Right hindlimb (tissue), 1 donor: ENCODE data around the gene SENP7.
"Not testable (repeated sequence)": the region's sequence is repeated elsewhere in the genome, so short reads cannot be mapped to it uniquely, and the experiment has no call there.

Experiments
- DNase-seq: peaks from one replicate; pipeline ENCODE4 v3.0.0-alpha.2; 2018

SENP7 gene

GRCh38 chr3:101512646-101513418 is at the start of gene SENP7:
Gene SENP7 (minus strand): TSS chr3:101513212. CDS start chr3:101513130, 82 bp downstream.
- DNase-seq = peak; percentile 90

GRCh38 chr3:101561630-101562328 is 48.8 kb upstream of the SENP7 start, which contains the start of gene TRMT10C:
Gene TRMT10C (plus strand): TSS chr3:101561868. CDS start chr3:101564782, 2,914 bp downstream.
- peak; percentile 95 for DNase-seq

- no peak for DNase-seq
Observed at GRCh38 chr3:101556064-101556463, 43.1 kb upstream of the SENP7 start.

DNA sequence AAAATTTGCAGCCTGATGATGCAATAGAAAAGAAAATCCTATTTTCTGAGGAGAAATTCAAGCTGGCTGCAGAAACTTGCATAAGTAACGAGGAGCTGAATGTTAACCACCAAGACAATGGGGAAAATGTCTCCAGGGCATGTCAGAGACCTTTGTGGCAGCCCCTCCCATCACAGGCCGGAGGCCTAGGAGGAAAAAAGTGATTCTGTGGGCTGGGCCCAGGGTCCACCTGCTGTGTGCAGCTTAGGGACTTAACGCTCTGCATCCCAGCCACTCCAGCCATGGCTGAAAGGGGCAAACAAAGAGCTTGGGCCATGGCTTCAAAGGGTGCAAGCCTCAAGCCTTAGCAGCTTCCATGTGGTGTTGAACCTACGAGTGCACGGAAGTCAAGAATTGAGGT is 40.4 kb upstream of the SENP7 start:
- not testable (repeated sequence) for DNase-seq

DNA sequence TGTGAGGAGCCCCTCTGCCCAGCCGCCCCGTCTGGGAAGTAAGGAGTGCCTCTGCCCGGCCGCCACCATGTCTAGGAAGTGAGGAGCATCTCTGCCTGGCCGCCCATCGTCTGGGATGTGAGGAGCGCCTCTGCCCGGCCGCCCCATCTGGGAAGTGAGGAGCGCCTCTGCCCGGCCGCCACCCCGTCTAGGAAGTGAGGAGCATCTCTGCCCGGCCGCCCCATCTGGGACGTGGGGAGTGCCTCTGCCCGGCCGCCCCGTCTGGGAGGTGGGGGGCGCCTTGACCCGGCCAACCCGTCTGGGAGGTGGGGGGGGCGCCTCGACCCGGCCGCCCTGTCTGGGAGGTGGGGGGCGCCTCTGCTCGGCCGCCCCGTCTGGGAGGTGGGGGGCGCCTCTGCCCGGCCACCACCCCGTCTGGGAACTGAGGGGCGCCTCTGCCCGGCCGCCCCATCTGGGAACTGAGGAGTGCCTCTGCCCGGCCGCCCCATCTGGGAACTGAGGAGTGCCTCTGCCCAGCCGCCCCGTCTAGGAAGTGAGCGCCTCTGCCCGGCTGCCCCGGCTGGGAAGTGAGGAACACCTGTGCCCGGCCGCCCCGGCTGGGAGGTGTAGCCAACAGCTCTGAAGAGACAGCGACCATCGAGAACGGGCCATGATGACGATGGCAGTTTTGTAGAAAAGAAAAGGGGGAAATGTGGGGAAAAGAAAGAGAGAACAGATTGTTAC is 38.5 kb upstream of the SENP7 start:
- not testable (repeated sequence) for DNase-seq

- no peak for DNase-seq
Observed at GRCh38 chr3:101549473-101549872, 36.5 kb upstream of the SENP7 start.

DNA sequence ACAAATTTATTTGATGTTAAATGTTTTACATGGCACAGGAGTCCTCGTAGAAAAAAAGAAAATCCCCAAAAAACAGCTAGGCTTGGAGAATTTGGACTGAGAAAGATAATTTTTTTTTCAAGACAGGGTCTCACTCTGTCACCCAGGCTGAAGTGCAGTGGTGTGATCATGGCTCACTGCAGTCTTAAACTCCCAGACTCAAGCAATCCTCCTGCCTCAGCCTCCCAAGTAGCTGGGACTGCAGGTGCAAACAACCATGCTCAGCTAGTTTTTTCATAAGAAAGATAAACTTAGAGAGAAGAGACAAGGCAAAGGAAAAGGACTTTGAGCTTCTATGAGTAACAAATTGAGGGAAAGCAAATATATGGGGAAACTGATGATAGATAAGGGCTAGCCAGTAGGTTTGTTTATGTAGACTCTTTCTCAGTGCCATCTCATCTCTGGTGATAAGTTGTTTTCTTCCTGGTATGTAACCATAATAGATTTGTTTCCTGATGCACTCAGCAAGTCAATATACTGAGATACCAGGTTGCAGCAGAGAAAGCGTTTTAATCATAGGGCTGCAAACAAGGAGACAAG is 35.6 kb upstream of the SENP7 start:
- no peak for DNase-seq

DNA sequence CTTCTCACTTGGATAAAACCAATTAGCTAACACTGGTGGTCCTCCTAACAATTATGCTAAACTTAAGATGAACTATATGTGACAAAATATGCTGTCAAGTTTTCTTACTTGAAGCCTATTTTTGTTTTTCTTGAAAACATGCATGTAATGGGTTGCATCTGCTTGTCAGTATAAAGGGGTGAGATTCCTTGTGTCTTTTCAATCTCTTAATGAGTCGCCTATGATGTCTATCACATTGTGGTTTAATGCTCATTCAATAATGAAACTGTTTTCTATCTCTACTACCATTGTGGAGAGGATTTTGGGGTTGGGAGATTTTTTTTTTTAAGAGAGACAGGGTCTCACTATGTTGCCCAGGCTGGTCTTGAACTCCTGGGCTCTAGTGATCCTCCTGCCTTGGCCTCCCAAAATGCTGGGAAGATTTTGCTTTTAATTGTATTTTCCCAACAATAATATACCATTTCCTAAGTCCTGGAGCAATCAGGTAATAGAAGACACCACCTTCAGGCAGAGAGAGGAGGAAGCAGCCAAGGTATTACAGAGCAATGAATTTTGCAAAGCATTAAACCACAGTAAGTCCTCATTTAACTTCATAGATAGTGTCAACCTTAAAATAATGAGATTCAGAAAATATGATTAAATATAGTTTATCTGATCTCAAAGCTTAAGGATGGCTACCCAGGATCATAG is 31.3 kb upstream of the SENP7 start:
- DNase-seq = no peak

DNA sequence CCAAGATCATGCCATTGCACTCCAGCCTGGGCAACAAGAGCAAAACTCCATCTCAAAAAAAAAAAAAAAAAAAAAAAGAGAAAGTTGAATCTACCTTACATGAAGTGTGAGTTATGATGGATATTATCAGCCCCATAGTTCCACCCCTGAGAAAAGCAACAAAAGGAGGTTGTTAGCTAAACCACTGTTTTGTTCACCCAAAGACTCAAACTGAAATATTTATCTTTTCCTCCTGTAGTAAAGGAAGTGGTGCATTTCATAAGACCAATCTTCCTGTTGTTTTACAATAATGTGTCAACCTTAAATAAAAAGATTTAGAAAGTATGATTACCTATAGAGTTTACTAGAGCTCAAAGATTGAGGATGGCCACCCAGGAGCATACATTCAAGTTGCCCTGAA is 29.9 kb upstream of the SENP7 start:
- DNase-seq = no peak

DNA sequence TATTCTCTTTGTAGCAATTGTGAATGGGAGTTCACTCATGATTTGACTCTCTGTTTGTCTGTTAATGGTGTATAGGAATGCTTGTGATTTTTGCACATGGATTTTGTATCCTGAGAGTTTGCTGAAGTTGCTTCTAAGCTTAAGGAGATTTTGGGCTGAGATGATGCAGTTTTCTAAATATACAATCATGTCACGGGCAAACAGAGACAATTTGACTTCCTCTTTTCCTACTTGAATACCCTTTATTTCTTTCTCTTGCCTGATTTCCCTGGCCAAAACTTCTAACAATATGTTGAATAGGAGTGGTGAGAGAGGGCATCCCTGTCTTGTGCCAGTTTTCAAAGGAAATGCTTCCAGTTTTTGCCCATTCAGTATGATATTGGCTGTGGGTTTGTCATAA is 23.9 kb upstream of the SENP7 start:
- not testable (repeated sequence) for DNase-seq

DNA sequence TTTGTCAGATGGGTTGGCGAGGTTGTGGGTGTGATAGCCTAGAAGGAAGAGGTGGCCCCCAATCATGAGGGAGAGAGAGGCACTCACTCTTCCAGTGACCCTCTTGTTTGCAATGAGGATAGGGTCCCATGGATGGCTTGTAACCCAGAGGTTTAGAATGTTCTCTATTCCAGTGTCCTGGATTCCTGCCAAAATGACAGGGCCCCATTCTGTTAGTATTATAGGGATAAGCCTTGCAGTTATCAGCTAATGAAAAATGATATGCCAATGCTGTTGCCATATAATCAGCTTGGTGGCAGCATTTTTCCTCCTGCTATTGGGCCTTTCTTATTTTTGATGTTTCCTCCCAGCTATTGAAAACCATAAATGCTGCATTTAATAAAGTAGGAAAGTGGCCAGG is 23.3 kb upstream of the SENP7 start:
- DNase-seq = no peak

- DNase-seq = no peak
Observed at GRCh38 chr3:101535221-101535620, 22.2 kb upstream of the SENP7 start.

- DNase-seq = no peak
Observed at GRCh38 chr3:101533603-101533968, 20.6 kb upstream of the SENP7 start.

DNA sequence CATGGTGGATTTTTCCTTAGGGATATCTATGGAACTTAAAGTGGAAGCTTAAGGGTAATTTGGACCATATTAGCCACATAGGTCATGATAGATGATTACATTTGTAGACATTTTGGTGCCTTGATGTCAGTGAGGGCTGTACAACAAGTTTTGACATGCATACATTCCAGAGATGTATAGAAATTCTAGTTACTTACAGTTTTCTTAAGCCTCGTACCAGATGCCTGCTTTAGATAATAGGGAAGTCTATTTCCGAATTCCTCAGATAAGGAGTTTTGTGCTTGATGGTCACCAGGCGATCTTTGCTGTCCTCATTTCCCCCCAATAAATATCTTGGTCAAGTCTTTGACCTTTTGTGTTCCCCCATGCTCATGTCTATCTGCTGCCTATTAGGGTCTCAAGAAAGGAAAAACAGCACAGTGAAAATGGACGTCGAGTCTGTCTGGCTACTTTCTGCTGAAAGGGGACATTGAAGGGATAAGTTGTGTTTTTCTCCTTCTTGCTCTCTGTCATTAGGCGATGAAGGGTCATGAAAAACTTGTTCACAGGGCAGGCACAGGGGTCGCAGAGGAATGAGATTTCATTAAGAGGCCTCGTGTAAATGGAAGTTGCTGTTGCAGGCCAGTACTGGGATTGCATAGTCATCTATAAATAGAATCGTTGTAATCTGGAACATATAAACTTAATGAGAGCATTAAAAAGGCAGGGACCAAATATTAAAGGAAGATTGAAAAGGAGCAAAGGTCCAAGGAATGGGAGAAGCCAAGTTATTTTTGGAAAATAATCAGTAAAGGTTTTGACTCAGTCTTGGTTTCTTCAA is 20.0 kb upstream of the SENP7 start:
- DNase-seq = no peak

DNA sequence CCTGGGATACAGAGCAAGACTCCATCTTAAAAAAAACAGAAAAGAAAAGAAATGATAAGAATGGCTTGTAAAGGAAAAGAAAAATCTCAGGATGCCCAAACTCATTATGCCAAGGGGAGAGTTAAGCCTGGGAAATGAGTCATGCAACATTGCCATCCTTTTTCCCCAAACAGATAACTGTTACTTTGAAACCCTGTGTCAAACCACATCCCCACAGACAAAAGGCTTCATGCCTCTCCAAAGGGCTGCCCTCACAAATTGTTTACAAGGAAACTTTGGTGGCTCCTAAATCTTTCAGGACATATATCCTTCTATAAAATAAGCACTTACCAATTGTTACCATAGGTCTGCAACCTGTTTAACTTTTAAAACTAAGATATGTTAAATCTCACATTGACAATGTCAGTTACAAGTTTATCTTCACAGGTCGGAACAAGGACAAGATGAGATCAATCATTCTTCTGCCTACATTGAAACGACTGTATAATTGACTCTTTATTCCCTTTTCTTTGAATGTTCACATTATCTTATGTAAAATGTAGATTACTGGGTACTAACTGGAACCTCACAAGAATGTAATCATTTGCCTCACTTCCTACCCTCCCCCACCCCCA is 18.6 kb upstream of the SENP7 start:
- DNase-seq = no peak

- DNase-seq = no peak
Observed at GRCh38 chr3:101530686-101531047, 17.7 kb upstream of the SENP7 start.

- DNase-seq = no peak
Observed at GRCh38 chr3:101529816-101530685, 17.0 kb upstream of the SENP7 start.

DNA sequence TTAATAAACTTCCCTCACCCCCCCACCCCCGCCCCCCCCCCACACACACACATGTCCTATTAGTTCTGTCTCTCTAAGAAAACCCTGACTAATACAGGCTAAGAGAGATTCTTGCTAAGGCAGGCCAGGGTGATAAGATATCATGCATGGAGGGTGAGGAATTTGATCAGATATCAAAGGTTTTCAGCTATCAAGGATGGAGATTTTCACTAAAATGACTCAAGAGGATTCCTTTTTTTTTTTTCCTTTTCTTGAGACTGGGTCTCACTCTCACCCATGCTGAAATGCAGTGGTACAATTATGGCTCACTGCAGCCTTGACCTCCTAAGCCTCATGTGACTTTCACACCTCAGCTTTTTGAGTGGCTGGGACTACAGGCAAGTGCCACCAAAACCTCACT is 14.9 kb upstream of the SENP7 start:
- DNase-seq = no peak

- DNase-seq = no peak
Observed at GRCh38 chr3:101527441-101527840, 14.4 kb upstream of the SENP7 start.

DNA sequence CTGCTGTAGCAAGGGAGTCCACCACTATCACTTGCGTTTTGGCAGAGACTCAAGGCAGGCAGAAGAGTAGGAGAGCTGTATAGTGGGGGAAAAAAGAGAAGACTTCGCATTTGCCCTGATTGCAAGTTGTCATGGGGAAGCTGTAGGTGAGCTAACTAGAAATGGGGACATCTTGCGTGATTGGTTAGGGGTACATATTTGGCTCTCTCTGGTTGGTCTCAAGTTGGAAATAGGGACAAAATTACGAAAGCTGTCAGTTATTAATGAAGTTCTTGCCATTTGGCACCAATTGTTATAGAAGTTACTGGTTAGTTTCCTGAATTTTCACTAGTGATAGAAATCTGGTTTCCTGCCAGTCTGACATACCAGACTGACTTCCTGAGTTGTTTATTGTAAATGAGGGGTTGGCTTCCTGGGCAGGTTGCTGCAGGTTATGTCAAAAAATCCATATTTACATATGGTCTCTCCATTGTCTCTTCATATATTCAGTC is 8.2 kb upstream of the SENP7 start:
- no peak for DNase-seq
